GM12875 (cell line): ENCODE data around the gene ADGRB2.

Experiments
- H3K4me3 ChIP-seq: one replicate; pipeline ENCODE4 v1.5.1; 2011; ENCODE audit warnings: low read depth, low read length, control low read depth
- CTCF ChIP-seq: IDR thresholded peaks from 2 replicates; pipeline ENCODE4 v1.5.1; 2011; ENCODE audit warnings: low read depth, mild to moderate bottlenecking, control low read depth, inconsistent platforms, low read length, moderate library complexity, borderline replicate concordance; ENCODE audit not compliant: insufficient read depth

The ADGRB2 gene

GRCh38 chr1:31754397-31754796 is 9.7 kb downstream of the ADGRB2 start:
- no peak overlapping the region for H3K4me3 ChIP-seq
- no peak for TF ChIP-seq CTCF

GRCh38 chr1:31753707-31754349 is 10.3 kb downstream of the ADGRB2 start:
- H3K4me3 ChIP-seq: no peak overlapping the region
- no peak for TF ChIP-seq CTCF

DNA sequence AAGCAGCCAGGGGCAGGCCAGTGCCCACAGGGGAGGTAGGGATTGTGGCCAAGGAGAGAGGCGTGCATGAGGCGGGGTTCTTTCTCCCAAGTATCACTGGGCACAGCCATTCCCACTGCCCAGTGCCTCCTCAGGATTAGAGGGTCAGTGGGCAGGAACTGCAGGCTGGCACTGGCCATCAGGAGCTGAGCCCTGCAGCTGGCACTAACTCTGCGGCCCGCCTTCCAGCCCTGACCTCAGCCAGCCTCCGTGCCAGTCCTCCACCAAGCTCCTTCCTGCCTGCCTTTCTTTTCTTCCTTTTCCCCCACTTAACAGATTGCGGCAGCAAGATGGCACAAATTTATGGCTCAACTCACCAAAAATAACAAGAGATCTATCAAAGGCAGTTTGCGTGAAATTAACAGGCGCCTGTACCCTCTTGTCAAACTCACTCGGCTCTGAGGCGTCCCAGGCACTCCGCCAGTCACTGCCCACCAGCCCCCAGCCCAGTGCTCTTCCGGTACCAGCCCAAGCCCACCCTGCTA is 11.1 kb downstream of the ADGRB2 start:
- TF ChIP-seq CTCF: no peak
- H3K4me3 ChIP-seq: no peak overlapping the region

DNA sequence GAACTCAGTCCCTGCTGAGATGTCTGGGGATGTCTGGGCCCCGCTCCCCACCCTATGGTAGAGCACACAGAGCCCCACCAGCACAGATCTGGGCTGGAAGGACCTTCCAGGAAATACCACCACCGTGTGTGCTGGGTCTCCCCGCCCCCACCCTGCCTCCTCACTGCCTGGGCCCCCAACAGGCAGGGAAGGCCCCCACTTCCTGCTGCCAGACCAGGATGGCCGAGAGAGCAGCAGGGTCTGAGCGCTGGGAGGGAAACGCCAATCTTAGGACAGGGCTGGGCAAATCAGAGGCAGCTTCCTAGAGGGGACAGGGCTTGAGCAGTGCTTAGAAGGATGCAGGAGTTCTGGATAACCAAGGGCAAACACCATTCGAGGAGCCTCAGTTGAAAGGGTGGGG is 11.9 kb downstream of the ADGRB2 start:
- TF ChIP-seq CTCF: no peak

GRCh38 chr1:31751822-31752241 is 12.3 kb downstream of the ADGRB2 start:
- TF ChIP-seq CTCF: no peak
- H3K4me3 ChIP-seq: no peak overlapping the region

More for the DNA sequence above, 11.9 kb downstream of the ADGRB2 start:
- H3K4me3 ChIP-seq: no peak overlapping the region

DNA sequence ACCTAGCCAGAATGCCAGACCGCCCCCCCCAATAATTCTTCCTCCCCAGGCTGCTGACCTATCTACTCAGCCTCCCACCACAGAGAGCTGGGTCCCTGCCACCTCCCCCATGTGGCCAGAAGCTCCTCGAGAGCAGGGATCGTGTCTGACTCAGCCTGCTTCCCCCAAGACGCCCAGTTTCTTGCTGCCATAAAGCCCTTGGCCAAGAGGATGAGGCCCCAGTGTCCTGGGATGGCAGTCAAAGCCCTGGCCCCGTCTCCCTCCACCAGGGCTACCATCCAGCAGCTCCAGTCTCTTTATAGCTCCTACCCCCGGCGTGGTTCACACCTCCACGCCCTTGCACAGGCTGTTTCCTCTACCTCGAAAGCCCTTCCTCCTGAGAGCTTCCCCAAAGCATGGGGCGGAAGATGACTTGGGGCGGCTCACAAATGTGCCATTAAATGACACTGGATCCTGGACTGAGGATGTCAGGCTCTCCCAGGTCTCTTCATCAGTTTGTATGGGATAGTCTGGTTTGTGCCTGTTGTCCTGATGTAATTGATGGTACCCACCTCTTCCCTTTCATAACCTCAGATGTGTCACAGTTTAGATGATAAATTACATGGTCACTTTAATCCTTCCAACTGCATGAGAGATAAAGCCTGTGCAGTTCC is 13.2 kb downstream of the ADGRB2 start:
- no peak overlapping the region for H3K4me3 ChIP-seq
- TF ChIP-seq CTCF: no peak
